Caco-2 (cell line): Measurements from ENCODE around the gene PDE1C. TPM values are rescaled to one million over a fixed set of nuclear protein-coding genes. Genes with fewer than 3 reads are reported as not detected.

Experiments used
- BruUV-seq: library from RNA; stranded (reverse); fragments of 400-500 nt; replicated peaks from 2 replicates; lab custom pipeline; 2021; lab: Mats Ljungman, UMichigan
- CTCF ChIA-PET: fragments of 300-600 bp; sonication (Branson Sonifier 250); formaldehyde crosslinking; loops from one replicate; lab custom pipeline; 2022; ENCODE audit warnings: antibody characterized with exemption; lab: Charles Lee
- POLR2A ChIA-PET: fragments of 300-600 bp; sonication (Branson Sonifier 250); formaldehyde crosslinking; loops from one replicate; lab custom pipeline; 2022; ENCODE audit warnings: antibody characterized with exemption; lab: Charles Lee
- DNase-seq, 2 experiments: peaks; one replicate each; pipeline versions ENCODE4 v3.0.0 to v3.0.0-alpha.2; 2020 to 2022
- H3K27me3 ChIP-seq: replicated peaks from 2 replicates; pipeline ENCODE4 v1.6.0; 2011; ENCODE audit warnings: low read length; ENCODE audit not compliant: control insufficient read depth, insufficient read depth
- H3K36me3 ChIP-seq: 2 replicates; pipeline ENCODE4 v1.5.1; 2011; ENCODE audit warnings: low read length; ENCODE audit not compliant: control insufficient read depth, insufficient read depth
- H3K4me1 ChIP-seq: fragments of 250-450 bp; sonication (Bioruptor Pico); 2 replicates; pipeline ENCODE4 v1.5.1; 2020; ENCODE audit warnings: mild to moderate bottlenecking
- H3K4me3 ChIP-seq: 2 replicates; pipeline ENCODE4 v1.5.1; 2011; ENCODE audit warnings: low read depth, mild to moderate bottlenecking, control low read depth, low read length
- H3K9me3 ChIP-seq: fragments of 250-450 bp; sonication (Bioruptor Pico); 2 replicates; pipeline ENCODE4 v1.5.1; 2020; ENCODE audit warnings: mild to moderate bottlenecking, moderate library complexity
- H3K27ac Mint-ChIP-seq: one replicate; pipeline ENCODE4 v1.8.0; 2022; ENCODE audit warnings: mixed read lengths; ENCODE audit not compliant: unreplicated experiment
- H3K27me3 Mint-ChIP-seq: one replicate; pipeline ENCODE4 v1.8.0; 2022; ENCODE audit warnings: mixed read lengths; ENCODE audit not compliant: insufficient read depth, unreplicated experiment
- H3K36me3 Mint-ChIP-seq: one replicate; pipeline ENCODE4 v1.8.0; 2022; ENCODE audit warnings: mild to moderate bottlenecking, mixed read lengths; ENCODE audit not compliant: insufficient read depth, unreplicated experiment
- H3K4me1 Mint-ChIP-seq: one replicate; pipeline ENCODE4 v1.8.0; 2022; ENCODE audit warnings: low read depth, mixed read lengths; ENCODE audit not compliant: unreplicated experiment
- H3K4me3 Mint-ChIP-seq: one replicate; pipeline ENCODE4 v1.8.0; 2022; ENCODE audit warnings: mild to moderate bottlenecking, moderate library complexity, mixed read lengths; ENCODE audit not compliant: unreplicated experiment
- H3K9me3 Mint-ChIP-seq: one replicate; pipeline ENCODE4 v1.8.0; 2022; ENCODE audit warnings: mixed read lengths; ENCODE audit not compliant: unreplicated experiment
- intact Hi-C: fragments of 100-400 bp; cut with micrococcal nuclease; formaldehyde crosslinking; loops from one replicate; pipeline ENCODE4 v1.10.0; 2022; ENCODE audit not compliant: unreplicated experiment
- total RNA-seq: library from RNA; stranded (reverse); gene quantifications from 2 replicates; pipeline ENCODE4 v1.2.3, GENCODE V29; 2022
- TF ChIP-seq, protein P1 (sequence below), 2 experiments: fragments of 200-600 bp in 1 of 2; IDR thresholded peaks; 1 replicate in 1 of 2; 2 replicates in 1 of 2; pipeline versions ENCODE4 v1.5.1 to v1.8.0; 2011 to 2022; ENCODE audit warnings: antibody characterized with exemption in 1 of 2, control low read depth in 1 of 2, inconsistent platforms in 1 of 2, low read depth in 1 of 2, low read length in 1 of 2, mild to moderate bottlenecking in 1 of 2, moderate library complexity in 1 of 2; ENCODE audit not compliant: insufficient read depth in 1 of 2, severe bottlenecking in 1 of 2, unreplicated experiment in 1 of 2

The PDE1C gene
- total RNA-seq, 1 experiment from 2014 or later: not detected

DNA sequence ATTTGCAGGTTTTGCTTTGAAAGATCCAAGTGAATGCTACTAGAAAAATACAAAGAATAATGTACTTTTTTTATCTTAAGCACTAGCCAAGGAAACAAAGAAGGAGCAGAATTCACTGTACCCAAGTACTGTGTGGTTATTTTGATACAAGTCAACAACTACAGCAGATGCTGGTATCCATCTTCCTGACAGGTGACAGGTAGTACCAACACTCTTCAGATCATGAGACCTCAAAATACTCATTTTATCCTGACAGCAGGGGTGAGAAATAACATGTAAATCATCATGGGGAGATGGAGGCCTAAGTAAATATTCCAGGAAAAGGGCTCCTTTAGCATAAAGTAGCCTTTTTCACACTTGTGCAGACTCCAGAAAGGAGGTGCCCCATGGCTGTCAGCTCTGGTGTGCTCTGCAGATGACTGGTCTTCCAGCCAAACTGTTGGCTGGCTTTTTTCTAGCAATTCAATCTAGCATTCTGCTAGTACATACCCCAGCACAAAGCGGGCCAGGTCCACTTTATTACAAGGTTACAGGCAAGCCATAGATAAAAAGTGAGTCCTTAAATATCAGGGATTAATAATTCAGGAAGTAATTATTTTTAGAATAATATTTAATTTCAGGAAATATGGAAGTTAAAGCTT lies 90.4 kb downstream of the PDE1C start:
- Mint-ChIP-seq H3K4me3 (no peak overlapping the region), H3K36me3 (no peaks in the 10 kb centered on the region), H3K27ac (no peak overlapping the region), H3K9me3 (peaks cover 24% of the 10 kb centered on the region), H3K4me1 (no peaks in the 10 kb centered on the region), H3K27me3 (peaks cover 6% of the 10 kb centered on the region)
- no peaks in the 10 kb centered on the region; the same call in 1 of the 2 replicates for H3K27me3 ChIP-seq
- TF ChIP-seq, protein P1, sequence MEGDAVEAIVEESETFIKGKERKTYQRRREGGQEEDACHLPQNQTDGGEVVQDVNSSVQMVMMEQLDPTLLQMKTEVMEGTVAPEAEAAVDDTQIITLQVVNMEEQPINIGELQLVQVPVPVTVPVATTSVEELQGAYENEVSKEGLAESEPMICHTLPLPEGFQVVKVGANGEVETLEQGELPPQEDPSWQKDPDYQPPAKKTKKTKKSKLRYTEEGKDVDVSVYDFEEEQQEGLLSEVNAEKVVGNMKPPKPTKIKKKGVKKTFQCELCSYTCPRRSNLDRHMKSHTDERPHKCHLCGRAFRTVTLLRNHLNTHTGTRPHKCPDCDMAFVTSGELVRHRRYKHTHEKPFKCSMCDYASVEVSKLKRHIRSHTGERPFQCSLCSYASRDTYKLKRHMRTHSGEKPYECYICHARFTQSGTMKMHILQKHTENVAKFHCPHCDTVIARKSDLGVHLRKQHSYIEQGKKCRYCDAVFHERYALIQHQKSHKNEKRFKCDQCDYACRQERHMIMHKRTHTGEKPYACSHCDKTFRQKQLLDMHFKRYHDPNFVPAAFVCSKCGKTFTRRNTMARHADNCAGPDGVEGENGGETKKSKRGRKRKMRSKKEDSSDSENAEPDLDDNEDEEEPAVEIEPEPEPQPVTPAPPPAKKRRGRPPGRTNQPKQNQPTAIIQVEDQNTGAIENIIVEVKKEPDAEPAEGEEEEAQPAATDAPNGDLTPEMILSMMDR (IDR thresholded peaks at IDR 0.05; ENCODE audit: insufficient read depth in 1 of 2, low read depth in 1 of 2, low read length in 1 of 2, severe bottlenecking in 1 of 2, unreplicated experiment in 1 of 2): no peak
- H3K36me3 ChIP-seq: no peaks in the 10 kb centered on the region
- no TSS peak for BruUV-seq
- ChIA-PET CTCF (no interaction called here), POLR2A (no interaction called here)
- no peaks in the 10 kb centered on the region for H3K9me3 ChIP-seq
- no peaks in the 10 kb centered on the region for H3K4me1 ChIP-seq
- intact Hi-C loops: no loop called here
- no peak overlapping the region for H3K4me3 ChIP-seq
- DNase-seq: no peak

DNA sequence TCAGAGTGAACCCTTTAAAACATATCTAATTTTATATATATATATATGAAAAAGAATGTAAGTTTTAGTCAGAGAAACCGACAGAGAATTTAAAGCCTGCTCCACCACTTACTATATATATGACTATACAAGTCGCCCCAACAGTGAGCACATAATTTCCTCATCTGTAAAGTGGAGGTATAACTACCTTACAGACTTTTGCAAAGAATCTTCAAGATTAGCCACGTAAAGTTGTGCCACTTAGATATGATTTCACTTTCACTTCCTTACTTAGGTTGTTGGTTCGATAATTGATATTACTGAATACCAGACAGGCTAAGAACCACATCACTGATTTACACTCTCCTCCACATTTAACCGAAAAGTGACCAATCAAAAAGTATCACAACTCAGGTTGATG lies 94.7 kb downstream of the PDE1C start:
- no peak overlapping the region for H3K4me3 ChIP-seq
- H3K4me1 Mint-ChIP-seq: no peaks in the 10 kb centered on the region
- H3K27me3 ChIP-seq: no peaks in the 10 kb centered on the region
- no peaks in the 10 kb centered on the region for H3K9me3 ChIP-seq
- H3K4me1 ChIP-seq: no peaks in the 10 kb centered on the region
- ChIA-PET POLR2A (no interaction called here), CTCF (no interaction called here)
- H3K27ac Mint-ChIP-seq: no peak overlapping the region
- no peaks in the 10 kb centered on the region for H3K36me3 Mint-ChIP-seq
- TF ChIP-seq, protein P1 (IDR thresholded peaks at IDR 0.05; ENCODE audit: insufficient read depth in 1 of 2, low read depth in 1 of 2, low read length in 1 of 2, severe bottlenecking in 1 of 2, unreplicated experiment in 1 of 2): no peak
- peaks cover 6% of the 10 kb centered on the region for H3K27me3 Mint-ChIP-seq
- peaks cover 14% of the 10 kb centered on the region for H3K9me3 Mint-ChIP-seq
- BruUV-seq: no TSS peak
- intact Hi-C loops: no loop called here
- no peak overlapping the region for H3K4me3 Mint-ChIP-seq
- no peak for DNase-seq
- no peaks in the 10 kb centered on the region for H3K36me3 ChIP-seq

DNA sequence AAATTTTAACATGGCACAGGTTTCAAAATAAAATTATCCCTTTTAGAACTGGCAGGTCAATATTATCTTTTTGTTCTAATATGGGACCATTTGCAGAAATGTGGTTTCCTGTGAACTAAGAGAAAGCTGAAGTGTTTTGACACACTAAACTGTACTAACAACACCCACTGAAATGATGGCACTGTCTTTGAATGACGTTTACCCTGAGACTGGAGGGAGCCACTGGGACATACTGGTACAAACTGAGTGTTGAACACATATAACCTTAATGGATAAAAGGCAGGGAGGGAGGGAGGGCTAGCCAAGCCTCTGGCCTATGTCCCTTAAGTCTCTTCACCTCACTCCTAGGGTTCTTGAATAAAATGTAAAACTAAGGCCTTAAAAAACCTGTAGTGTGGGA lies 95.9 kb downstream of the PDE1C start:
- Histone ChIP-seq H3K4me1 (no peaks in the 10 kb centered on the region), H3K9me3 (no peaks in the 10 kb centered on the region), H3K36me3 (no peaks in the 10 kb centered on the region), H3K27me3 (no peaks in the 10 kb centered on the region), H3K4me3 (no peak overlapping the region)
- Mint-ChIP-seq H3K36me3 (no peaks in the 10 kb centered on the region), H3K9me3 (peaks cover 14% of the 10 kb centered on the region), H3K27me3 (peaks cover 6% of the 10 kb centered on the region), H3K4me3 (no peak overlapping the region), H3K4me1 (no peaks in the 10 kb centered on the region), H3K27ac (no peak overlapping the region)
- ChIA-PET CTCF (no interaction called here), POLR2A (no interaction called here)
- TF ChIP-seq, protein P1 (IDR thresholded peaks at IDR 0.05; ENCODE audit: insufficient read depth in 1 of 2, low read depth in 1 of 2, low read length in 1 of 2, severe bottlenecking in 1 of 2, unreplicated experiment in 1 of 2): no peak
- no peak for DNase-seq
- BruUV-seq: no TSS peak
- intact Hi-C loops: no loop called here
